HepG2 (cell line): ENCODE data around the gene TLCD1. TPM values are rescaled to one million over a fixed set of nuclear protein-coding genes. Genes with fewer than 3 reads are reported as not detected.

Source experiments
- FOXA3 ChIP-seq: IDR thresholded peaks from 2 replicates; pipeline ENCODE4 v1.6.1; 2016; ENCODE audit warnings: missing genetic modification reagents, missing compliant biosample characterization
- HOXA7 ChIP-seq: sonication (generic); formaldehyde crosslinking; IDR thresholded peaks from 2 replicates; pipeline ENCODE4 v1.8.1; 2022; ENCODE audit warnings: mild to moderate bottlenecking, missing genetic modification reagents, moderate library complexity
- MBNL3 ChIP-seq: fragments of 250-450 bp; sonication (Bioruptor Pico); conservative IDR thresholded peaks from 2 replicates; pipeline ENCODE4 v1.8.0; 2022; ENCODE audit warnings: mild to moderate bottlenecking, inconsistent platforms
- MTA1 ChIP-seq: sonication (generic); formaldehyde crosslinking; IDR thresholded peaks from 2 replicates; pipeline ENCODE4 v1.4.0; 2020; ENCODE audit warnings: missing genetic modification reagents, mild to moderate bottlenecking, borderline replicate concordance
- PCBP2 ChIP-seq: fragments of 200-400 bp; formaldehyde crosslinking; optimal IDR thresholded peaks from 2 replicates; pipeline ENCODE3; 2018; ENCODE audit warnings: low read length, low read depth; ENCODE audit not compliant: poor library complexity, severe bottlenecking
- RARA ChIP-seq: IDR thresholded peaks from 2 replicates; pipeline ENCODE4 v1.6.1; 2016; ENCODE audit warnings: missing genetic modification reagents, missing compliant biosample characterization
- SMARCC2 ChIP-seq: fragments of 450-650 bp; IDR thresholded peaks from 2 replicates; pipeline ENCODE4 v1.6.1; 2017; ENCODE audit warnings: antibody characterized with exemption, mild to moderate bottlenecking
- THYN1 ChIP-seq: sonication (generic); formaldehyde crosslinking; IDR thresholded peaks from 2 replicates; pipeline ENCODE4 v1.8.1; 2023; ENCODE audit warnings: low read depth, mild to moderate bottlenecking, moderate library complexity, missing genetic modification reagents, borderline replicate concordance
- YEATS2 ChIP-seq: sonication (generic); formaldehyde crosslinking; IDR thresholded peaks from 2 replicates; pipeline ENCODE4 v1.4.0; 2020; ENCODE audit warnings: missing genetic modification reagents, borderline replicate concordance
- ZFP36L1 ChIP-seq: sonication (generic); formaldehyde crosslinking; IDR thresholded peaks from 2 replicates; pipeline ENCODE4 v1.8.0; 2022; ENCODE audit warnings: mild to moderate bottlenecking, missing genetic modification reagents, moderate library complexity
- ZNF317 ChIP-seq: sonication (generic); formaldehyde crosslinking; IDR thresholded peaks from 2 replicates; pipeline ENCODE4 v1.5.0; 2020; ENCODE audit warnings: mild to moderate bottlenecking, missing genetic modification reagents
- ZNF343 ChIP-seq: sonication (generic); formaldehyde crosslinking; IDR thresholded peaks from 2 replicates; pipeline ENCODE4 v1.4.0; 2020; ENCODE audit warnings: mild to moderate bottlenecking, missing genetic modification reagents
- ZNF432 ChIP-seq: sonication (generic); formaldehyde crosslinking; IDR thresholded peaks from 2 replicates; pipeline ENCODE4 v1.5.0; 2020; ENCODE audit warnings: missing genetic modification reagents, mild to moderate bottlenecking, borderline replicate concordance
- ZNF891 ChIP-seq: sonication (generic); formaldehyde crosslinking; IDR thresholded peaks from 2 replicates; pipeline ENCODE4 v1.5.0; 2020; ENCODE audit warnings: mild to moderate bottlenecking, missing genetic modification reagents
- ZSCAN22 ChIP-seq: sonication (generic); formaldehyde crosslinking; IDR thresholded peaks from 2 replicates; pipeline ENCODE4 v1.4.0; 2020; ENCODE audit warnings: mild to moderate bottlenecking, missing genetic modification reagents
- polyA plus RNA-seq, 8 experiments: library from polyadenylated mRNA; depleted of rRNA in 3 of 8; stranded (reverse) in 7 of 8; unstranded in 1 of 8; fragments of >200 nt; fragmentation: Illumina TruSeq in 4 of 8; extraction: Trizol in 4 of 8; gene quantifications; 2 replicates each; pipeline versions ENCODE4 v1.2.1 to v1.2.3, GENCODE V29; 2011 to 2016; ENCODE audit warnings: low read depth in 4 of 8, missing spikeins in 1 of 8, mixed read lengths in 1 of 8; ENCODE audit not compliant: insufficient read depth in 1 of 8
- total RNA-seq, 5 experiments: library from RNA; depleted of rRNA; stranded (reverse); fragments of >200 nt; fragmentation: Illumina TruSeq; extraction: Trizol; gene quantifications; 2 replicates each; pipeline ENCODE4 v1.2.3, GENCODE V29; 2016; ENCODE audit warnings: low read depth in 1 of 5
- TF ChIP-seq, protein P1 (sequence below): sonication (generic); IDR thresholded peaks from 2 replicates; pipeline ENCODE4 v1.6.1; 2016; ENCODE audit warnings: low read depth, borderline replicate concordance
- TF ChIP-seq, protein P2 (sequence below): sonication (generic); formaldehyde crosslinking; IDR thresholded peaks from 2 replicates; pipeline ENCODE4 v1.9.0; 2021; ENCODE audit warnings: missing genetic modification reagents, borderline replicate concordance
- TF ChIP-seq, protein P3 (sequence below): sonication (generic); formaldehyde crosslinking; IDR thresholded peaks from 2 replicates; pipeline ENCODE4 v1.4.0; 2020; ENCODE audit warnings: mild to moderate bottlenecking, missing genetic modification reagents
- TF ChIP-seq, protein P4 (sequence below): sonication (generic); formaldehyde crosslinking; IDR thresholded peaks from 2 replicates; pipeline ENCODE4 v1.5.0; 2020; ENCODE audit warnings: mild to moderate bottlenecking, missing genetic modification reagents
- TF ChIP-seq, protein P5 (sequence below): IDR thresholded peaks from 2 replicates; pipeline ENCODE4 v1.6.1; 2016; ENCODE audit warnings: missing compliant biosample characterization, missing genetic modification reagents, borderline replicate concordance
- TF ChIP-seq, protein P6 (sequence below): IDR thresholded peaks from 2 replicates; pipeline ENCODE4 v1.6.1; 2016; ENCODE audit warnings: mild to moderate bottlenecking, missing biosample characterization, missing genetic modification reagents

Gene TLCD1
- total and polyA plus RNA-seq, 2 of the 13 experiments (the other 11 are each of a cell fraction or from before 2014, with no cell fraction given): 14.9 to 19.6 TPM

DNA sequence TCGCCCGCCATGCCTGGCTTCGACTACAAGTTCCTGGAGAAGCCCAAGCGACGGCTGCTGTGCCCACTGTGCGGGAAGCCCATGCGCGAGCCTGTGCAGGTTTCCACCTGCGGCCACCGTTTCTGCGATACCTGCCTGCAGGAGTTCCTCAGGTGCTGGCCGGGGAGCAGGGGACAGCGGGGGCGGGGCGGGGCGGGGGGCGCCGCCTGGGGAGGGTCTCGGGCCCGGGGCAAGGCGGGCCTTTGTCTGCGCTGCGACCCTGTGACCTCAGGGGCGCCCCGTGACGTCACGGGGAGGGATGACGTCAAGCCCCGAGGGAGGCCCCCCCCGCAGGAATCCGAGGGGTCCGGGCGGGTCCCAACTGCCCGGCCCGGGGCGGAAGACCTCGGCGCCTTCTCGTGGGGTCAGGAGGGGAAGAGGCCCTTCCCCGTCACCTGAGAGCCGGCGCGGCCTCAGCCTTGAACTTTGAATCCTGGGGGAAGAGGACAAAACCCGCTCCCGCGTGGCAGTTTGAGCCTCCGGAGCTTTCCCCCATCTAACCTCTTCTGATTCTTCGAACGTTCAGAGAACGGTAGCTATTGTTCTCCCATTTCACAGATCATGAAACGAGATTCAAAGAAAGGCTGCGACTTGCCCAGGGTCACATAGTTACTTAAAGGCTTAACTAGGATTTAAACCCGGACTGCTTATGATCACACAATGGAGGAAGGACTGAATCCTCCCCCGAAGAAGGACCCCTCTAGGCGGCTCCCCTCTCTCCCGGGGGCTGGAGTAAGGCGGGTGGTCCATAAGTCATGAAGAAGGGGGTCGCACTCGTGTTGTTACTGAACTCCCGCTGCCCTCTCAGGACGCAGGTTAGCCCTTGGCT, 18.3 kb upstream of the TLCD1 start (continued):
- TF ChIP-seq, protein P1, sequence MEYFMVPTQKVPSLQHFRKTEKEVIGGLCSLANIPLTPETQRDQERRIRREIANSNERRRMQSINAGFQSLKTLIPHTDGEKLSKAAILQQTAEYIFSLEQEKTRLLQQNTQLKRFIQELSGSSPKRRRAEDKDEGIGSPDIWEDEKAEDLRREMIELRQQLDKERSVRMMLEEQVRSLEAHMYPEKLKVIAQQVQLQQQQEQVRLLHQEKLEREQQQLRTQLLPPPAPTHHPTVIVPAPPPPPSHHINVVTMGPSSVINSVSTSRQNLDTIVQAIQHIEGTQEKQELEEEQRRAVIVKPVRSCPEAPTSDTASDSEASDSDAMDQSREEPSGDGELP: peak; percentile 69; the same call in 1 of the 2 replicates
- TF ChIP-seq THYN1 (CRISPR knock-in tag): no peak
- TF ChIP-seq, protein P2, sequence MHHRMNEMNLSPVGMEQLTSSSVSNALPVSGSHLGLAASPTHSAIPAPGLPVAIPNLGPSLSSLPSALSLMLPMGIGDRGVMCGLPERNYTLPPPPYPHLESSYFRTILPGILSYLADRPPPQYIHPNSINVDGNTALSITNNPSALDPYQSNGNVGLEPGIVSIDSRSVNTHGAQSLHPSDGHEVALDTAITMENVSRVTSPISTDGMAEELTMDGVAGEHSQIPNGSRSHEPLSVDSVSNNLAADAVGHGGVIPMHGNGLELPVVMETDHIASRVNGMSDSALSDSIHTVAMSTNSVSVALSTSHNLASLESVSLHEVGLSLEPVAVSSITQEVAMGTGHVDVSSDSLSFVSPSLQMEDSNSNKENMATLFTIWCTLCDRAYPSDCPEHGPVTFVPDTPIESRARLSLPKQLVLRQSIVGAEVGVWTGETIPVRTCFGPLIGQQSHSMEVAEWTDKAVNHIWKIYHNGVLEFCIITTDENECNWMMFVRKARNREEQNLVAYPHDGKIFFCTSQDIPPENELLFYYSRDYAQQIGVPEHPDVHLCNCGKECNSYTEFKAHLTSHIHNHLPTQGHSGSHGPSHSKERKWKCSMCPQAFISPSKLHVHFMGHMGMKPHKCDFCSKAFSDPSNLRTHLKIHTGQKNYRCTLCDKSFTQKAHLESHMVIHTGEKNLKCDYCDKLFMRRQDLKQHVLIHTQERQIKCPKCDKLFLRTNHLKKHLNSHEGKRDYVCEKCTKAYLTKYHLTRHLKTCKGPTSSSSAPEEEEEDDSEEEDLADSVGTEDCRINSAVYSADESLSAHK (CRISPR knock-in tag): no peak
- no peak for TF ChIP-seq MBNL3 (CRISPR knock-in tag)
- TF ChIP-seq ZSCAN22 (CRISPR knock-in tag): no peak
- TF ChIP-seq HOXA7 (CRISPR knock-in tag): no peak
- no peak for TF ChIP-seq ZNF432 (CRISPR knock-in tag)
- 0 out of 2 replicates have a peak, but pooled peaks have one; percentile 34 for TF ChIP-seq FOXA3 (CRISPR knock-in tag)
- peak; percentile 48; the same call in 1 of the 2 replicates for TF ChIP-seq ZNF891
- TF ChIP-seq, protein P3, sequence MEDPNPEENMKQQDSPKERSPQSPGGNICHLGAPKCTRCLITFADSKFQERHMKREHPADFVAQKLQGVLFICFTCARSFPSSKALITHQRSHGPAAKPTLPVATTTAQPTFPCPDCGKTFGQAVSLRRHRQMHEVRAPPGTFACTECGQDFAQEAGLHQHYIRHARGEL (CRISPR knock-in tag): no peak
- TF ChIP-seq, protein P4, sequence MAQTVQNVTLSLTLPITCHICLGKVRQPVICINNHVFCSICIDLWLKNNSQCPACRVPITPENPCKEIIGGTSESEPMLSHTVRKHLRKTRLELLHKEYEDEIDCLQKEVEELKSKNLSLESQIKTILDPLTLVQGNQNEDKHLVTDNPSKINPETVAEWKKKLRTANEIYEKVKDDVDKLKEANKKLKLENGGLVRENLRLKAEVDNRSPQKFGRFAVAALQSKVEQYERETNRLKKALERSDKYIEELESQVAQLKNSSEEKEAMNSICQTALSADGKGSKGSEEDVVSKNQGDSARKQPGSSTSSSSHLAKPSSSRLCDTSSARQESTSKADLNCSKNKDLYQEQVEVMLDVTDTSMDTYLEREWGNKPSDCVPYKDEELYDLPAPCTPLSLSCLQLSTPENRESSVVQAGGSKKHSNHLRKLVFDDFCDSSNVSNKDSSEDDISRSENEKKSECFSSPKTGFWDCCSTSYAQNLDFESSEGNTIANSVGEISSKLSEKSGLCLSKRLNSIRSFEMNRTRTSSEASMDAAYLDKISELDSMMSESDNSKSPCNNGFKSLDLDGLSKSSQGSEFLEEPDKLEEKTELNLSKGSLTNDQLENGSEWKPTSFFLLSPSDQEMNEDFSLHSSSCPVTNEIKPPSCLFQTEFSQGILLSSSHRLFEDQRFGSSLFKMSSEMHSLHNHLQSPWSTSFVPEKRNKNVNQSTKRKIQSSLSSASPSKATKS (CRISPR knock-in tag): no peak
- no peak for TF ChIP-seq YEATS2
- TF ChIP-seq SMARCC2: no peak
- TF ChIP-seq ZNF343: no peak; the same call in 1 of the 2 replicates
- no peak for TF ChIP-seq ZNF317 (CRISPR knock-in tag)
- TF ChIP-seq MTA1 (CRISPR knock-in tag): peak; percentile 61; the same call in 1 of the 2 replicates
- no peak for TF ChIP-seq PCBP2
- TF ChIP-seq, protein P5, sequence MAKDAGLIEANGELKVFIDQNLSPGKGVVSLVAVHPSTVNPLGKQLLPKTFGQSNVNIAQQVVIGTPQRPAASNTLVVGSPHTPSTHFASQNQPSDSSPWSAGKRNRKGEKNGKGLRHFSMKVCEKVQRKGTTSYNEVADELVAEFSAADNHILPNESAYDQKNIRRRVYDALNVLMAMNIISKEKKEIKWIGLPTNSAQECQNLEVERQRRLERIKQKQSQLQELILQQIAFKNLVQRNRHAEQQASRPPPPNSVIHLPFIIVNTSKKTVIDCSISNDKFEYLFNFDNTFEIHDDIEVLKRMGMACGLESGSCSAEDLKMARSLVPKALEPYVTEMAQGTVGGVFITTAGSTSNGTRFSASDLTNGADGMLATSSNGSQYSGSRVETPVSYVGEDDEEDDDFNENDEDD (CRISPR knock-in tag): peak; percentile 47; the same call in 1 of the 2 replicates
- TF ChIP-seq RARA (CRISPR knock-in tag): peak; percentile 88
- no peak for TF ChIP-seq ZFP36L1 (CRISPR knock-in tag)
- TF ChIP-seq, protein P6, sequence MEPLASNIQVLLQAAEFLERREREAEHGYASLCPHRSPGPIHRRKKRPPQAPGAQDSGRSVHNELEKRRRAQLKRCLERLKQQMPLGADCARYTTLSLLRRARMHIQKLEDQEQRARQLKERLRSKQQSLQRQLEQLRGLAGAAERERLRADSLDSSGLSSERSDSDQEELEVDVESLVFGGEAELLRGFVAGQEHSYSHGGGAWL (CRISPR knock-in tag): 0 out of 2 replicates have a peak, but pooled peaks have one; percentile 32
